ENCODE results near the gene MMP27. TPM values are rescaled to one million over a fixed set of nuclear protein-coding genes. Genes with fewer than 3 reads are reported as not detected.

Gene MMP27
- total and polyA plus RNA-seq, 2 donors (not counting 1 experiment from before 2014, with no cell fraction given), result not detected

- H3K4me1 Mint-ChIP-seq, result no peaks in the 10 kb centered on the region
- Histone ChIP-seq H3K36me3 (replicated peaks in 1 of 2; ENCODE audit: control extremely low read depth in 1 of 2, control insufficient read depth in 1 of 2, extremely low read depth in 1 of 2, insufficient read depth in 2 of 2, low read length in 1 of 2) (no peaks in the 10 kb centered on the region), H2AFZ (ENCODE audit: insufficient read depth, low read depth, low read length, poor library complexity, severe bottlenecking) (no peak overlapping the region), H3K27me3 (replicated peaks in 1 of 4; ENCODE audit: control extremely low read depth in 1 of 4, control insufficient read depth in 3 of 4, insufficient read depth in 4 of 4, low read length in 3 of 4) (peaks cover 0 to 3% (median 0%) of the 10 kb centered on the region in 4 experiments), H3K9me3 (ENCODE audit: control extremely low read depth in 1 of 3, control insufficient read depth in 2 of 3, insufficient read depth in 1 of 3, low read length in 2 of 3) (no peaks in the 10 kb centered on the region), H4K20me1 (ENCODE audit: control insufficient read depth, insufficient read depth, low read length, poor library complexity, severe bottlenecking) (no peaks in the 10 kb centered on the region), H3K79me2 (ENCODE audit: control insufficient read depth, insufficient read depth, low read length) (no peaks in the 10 kb centered on the region), H3K4me1 (ENCODE audit: control insufficient read depth in 2 of 2, insufficient read depth in 2 of 2, low read length in 2 of 2) (peaks cover 0 to 5% of the 10 kb centered on the region in 2 donors), H3K4me2 (replicated peaks; ENCODE audit: low read depth, low read length, poor library complexity, severe bottlenecking) (no peak overlapping the region), H3K4me3 (ENCODE audit: control extremely low read depth in 1 of 5, extremely low read depth in 1 of 5, insufficient read depth in 1 of 5, low read depth in 2 of 5, low read length in 4 of 5) (no peak overlapping the region), H3K9ac (ENCODE audit: low read length) (no peak overlapping the region), H3K27ac (ENCODE audit: low read length in 2 of 2) (no peak overlapping the region)
- DNase-seq (no peak), ATAC-seq (ENCODE audit: low read depth) (no peak)
- TF ChIP-seq, protein P1, sequence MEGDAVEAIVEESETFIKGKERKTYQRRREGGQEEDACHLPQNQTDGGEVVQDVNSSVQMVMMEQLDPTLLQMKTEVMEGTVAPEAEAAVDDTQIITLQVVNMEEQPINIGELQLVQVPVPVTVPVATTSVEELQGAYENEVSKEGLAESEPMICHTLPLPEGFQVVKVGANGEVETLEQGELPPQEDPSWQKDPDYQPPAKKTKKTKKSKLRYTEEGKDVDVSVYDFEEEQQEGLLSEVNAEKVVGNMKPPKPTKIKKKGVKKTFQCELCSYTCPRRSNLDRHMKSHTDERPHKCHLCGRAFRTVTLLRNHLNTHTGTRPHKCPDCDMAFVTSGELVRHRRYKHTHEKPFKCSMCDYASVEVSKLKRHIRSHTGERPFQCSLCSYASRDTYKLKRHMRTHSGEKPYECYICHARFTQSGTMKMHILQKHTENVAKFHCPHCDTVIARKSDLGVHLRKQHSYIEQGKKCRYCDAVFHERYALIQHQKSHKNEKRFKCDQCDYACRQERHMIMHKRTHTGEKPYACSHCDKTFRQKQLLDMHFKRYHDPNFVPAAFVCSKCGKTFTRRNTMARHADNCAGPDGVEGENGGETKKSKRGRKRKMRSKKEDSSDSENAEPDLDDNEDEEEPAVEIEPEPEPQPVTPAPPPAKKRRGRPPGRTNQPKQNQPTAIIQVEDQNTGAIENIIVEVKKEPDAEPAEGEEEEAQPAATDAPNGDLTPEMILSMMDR (IDR thresholded peaks at IDR 0.05), result no peak
- no peak for TF ChIP-seq EZH2 (IDR thresholded peaks at IDR 0.05; ENCODE audit: borderline replicate concordance, insufficient read depth, low read depth, low read length, poor library complexity, severe bottlenecking)
- ChIA-PET CTCF (no interaction called here), POLR2A (no interaction called here)
- H3K27ac Mint-ChIP-seq, result no peak overlapping the region
- intact Hi-C loops (cut with micrococcal nuclease), result no loop called here
- H3K9me3 Mint-ChIP-seq (ENCODE audit: insufficient read depth), result no peaks in the 10 kb centered on the region
- peaks cover 9% of the 10 kb centered on the region for H3K27me3 Mint-ChIP-seq
- H3K4me3 Mint-ChIP-seq, result no peak overlapping the region
These were observed 43.0 kb downstream of the MMP27 start for GRCh38 chr11:102662607-102663006.

DNA sequence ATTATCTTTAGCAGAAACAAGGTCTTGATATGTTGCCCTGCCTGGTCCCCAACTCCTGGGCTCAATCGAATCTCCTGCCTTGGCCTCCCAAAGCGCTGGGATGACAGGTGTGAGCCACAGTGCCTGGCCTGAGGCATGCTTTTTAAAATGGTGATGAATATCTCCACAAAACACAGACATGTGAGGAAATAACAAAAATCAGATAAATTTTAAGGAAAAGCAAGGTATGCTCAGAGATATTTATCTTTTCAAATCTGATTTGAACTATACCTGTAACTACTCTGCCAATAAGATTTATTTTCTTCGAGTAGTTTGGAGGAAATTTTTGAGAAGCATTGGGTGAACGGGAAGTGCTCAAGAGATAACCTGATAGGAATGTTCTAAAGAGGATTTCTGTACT is 44.5 kb downstream of the MMP27 start:
- no peaks in the 10 kb centered on the region for H3K36me3 ChIP-seq (replicated peaks in 1 of 2; ENCODE audit: control extremely low read depth in 1 of 2, control insufficient read depth in 1 of 2, extremely low read depth in 1 of 2, insufficient read depth in 2 of 2, low read length in 1 of 2)
- H3K79me2 ChIP-seq (ENCODE audit: control insufficient read depth, insufficient read depth, low read length), result no peaks in the 10 kb centered on the region
- ATAC-seq (ENCODE audit: low read depth) (no peak), DNase-seq (no peak)
- intact Hi-C loops (cut with micrococcal nuclease), result no loop called here
- 97% methylated on average over 3 of the region's 4 CpGs for WGBS (ENCODE audit: insufficient coverage)
- Mint-ChIP-seq H3K4me3 (no peak overlapping the region), H3K27ac (no peak overlapping the region), H3K9me3 (ENCODE audit: insufficient read depth) (no peaks in the 10 kb centered on the region), H3K4me1 (no peaks in the 10 kb centered on the region), H3K27me3 (peaks cover 18% of the 10 kb centered on the region)
- H3K4me2 ChIP-seq (replicated peaks; ENCODE audit: low read depth, low read length, poor library complexity, severe bottlenecking), result no peak overlapping the region
- no peak overlapping the region for H3K27ac ChIP-seq (ENCODE audit: low read length in 2 of 2)
- no peaks in the 10 kb centered on the region for H3K9me3 ChIP-seq (ENCODE audit: control extremely low read depth in 1 of 3, control insufficient read depth in 2 of 3, insufficient read depth in 1 of 3, low read length in 2 of 3)
- no peak overlapping the region for H2AFZ ChIP-seq (ENCODE audit: insufficient read depth, low read depth, low read length, poor library complexity, severe bottlenecking)
- H3K4me3 ChIP-seq (ENCODE audit: control extremely low read depth in 1 of 5, extremely low read depth in 1 of 5, insufficient read depth in 1 of 5, low read depth in 2 of 5, low read length in 4 of 5), result no peak overlapping the region
- POLR2A ChIA-PET, result no interaction called here
- peaks cover 0 to 1% of the 10 kb centered on the region in 2 donors for H3K4me1 ChIP-seq (ENCODE audit: control insufficient read depth in 2 of 2, insufficient read depth in 2 of 2, low read length in 2 of 2)
- CTCF ChIA-PET, result no interaction called here
- no peak overlapping the region for H3K9ac ChIP-seq (ENCODE audit: low read length)
- H4K20me1 ChIP-seq (ENCODE audit: control insufficient read depth, insufficient read depth, low read length, poor library complexity, severe bottlenecking), result no peaks in the 10 kb centered on the region
- TF ChIP-seq, protein P1 (IDR thresholded peaks at IDR 0.05), result no peak
- no peak for TF ChIP-seq EZH2 (IDR thresholded peaks at IDR 0.05; ENCODE audit: borderline replicate concordance, insufficient read depth, low read depth, low read length, poor library complexity, severe bottlenecking)
- peaks cover 0 to 5% (median 0%) of the 10 kb centered on the region in 4 experiments for H3K27me3 ChIP-seq (replicated peaks in 1 of 4; ENCODE audit: control extremely low read depth in 1 of 4, control insufficient read depth in 3 of 4, insufficient read depth in 4 of 4, low read length in 3 of 4)

All from B cell (primary cell).